ENCODE measurements around the gene ELMO1. TPM values are rescaled to one million over a fixed set of nuclear protein-coding genes. Genes with fewer than 3 reads are reported as not detected.

The ELMO1 gene
- total RNA-seq, 1 donor from 2014 or later, result 66.1 TPM

DNA sequence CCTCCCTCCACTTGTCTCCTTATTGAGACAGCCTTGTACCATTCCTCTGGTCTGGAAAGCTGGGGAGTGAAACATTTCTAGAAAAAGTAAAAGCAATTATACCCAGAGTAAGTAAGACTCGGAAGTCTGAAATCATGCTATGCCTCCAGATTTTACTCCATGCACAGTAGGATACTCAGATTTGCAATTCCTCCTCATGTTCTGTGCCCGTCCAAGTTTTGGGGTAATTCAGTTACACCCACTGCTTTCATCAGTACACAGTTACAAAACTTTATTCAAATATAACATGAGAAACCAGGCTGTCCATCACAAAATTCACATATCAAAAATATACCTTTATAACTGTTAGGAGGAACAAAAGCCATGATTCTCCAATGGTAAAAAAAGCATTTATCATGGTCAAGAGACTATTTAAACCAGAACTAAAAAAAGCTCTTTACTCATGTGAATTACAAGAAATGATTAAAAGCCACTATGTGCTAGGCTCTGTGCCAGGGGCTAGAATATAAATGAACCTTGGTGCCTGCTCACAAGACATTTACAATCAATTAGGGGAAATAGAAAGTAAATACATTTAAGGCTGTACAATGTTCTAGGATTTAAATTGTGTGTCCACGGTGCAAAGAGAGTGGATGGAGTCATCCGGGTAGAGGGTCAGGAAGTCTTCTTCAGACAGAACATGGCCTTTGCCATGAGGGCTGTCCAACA, 320.2 kb downstream of the ELMO1 start:
- Mint-ChIP-seq H3K27me3 (no peaks in the 10 kb centered on the region), H3K9me3 (ENCODE audit: low read depth) (peaks cover 10% of the 10 kb centered on the region), H3K27ac (no peak overlapping the region), H3K4me3 (ENCODE audit: low read depth) (no peak overlapping the region), H3K36me3 (ENCODE audit: insufficient read depth) (peaks cover 34% of the 10 kb centered on the region), H3K4me1 (ENCODE audit: low read depth) (no peaks in the 10 kb centered on the region)
- TF ChIP-seq, protein P1, sequence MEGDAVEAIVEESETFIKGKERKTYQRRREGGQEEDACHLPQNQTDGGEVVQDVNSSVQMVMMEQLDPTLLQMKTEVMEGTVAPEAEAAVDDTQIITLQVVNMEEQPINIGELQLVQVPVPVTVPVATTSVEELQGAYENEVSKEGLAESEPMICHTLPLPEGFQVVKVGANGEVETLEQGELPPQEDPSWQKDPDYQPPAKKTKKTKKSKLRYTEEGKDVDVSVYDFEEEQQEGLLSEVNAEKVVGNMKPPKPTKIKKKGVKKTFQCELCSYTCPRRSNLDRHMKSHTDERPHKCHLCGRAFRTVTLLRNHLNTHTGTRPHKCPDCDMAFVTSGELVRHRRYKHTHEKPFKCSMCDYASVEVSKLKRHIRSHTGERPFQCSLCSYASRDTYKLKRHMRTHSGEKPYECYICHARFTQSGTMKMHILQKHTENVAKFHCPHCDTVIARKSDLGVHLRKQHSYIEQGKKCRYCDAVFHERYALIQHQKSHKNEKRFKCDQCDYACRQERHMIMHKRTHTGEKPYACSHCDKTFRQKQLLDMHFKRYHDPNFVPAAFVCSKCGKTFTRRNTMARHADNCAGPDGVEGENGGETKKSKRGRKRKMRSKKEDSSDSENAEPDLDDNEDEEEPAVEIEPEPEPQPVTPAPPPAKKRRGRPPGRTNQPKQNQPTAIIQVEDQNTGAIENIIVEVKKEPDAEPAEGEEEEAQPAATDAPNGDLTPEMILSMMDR (IDR thresholded peaks at IDR 0.05; ENCODE audit: unreplicated experiment), result no peak
- no peak for DNase-seq (ENCODE audit: low spot score, unreplicated experiment)

DNA sequence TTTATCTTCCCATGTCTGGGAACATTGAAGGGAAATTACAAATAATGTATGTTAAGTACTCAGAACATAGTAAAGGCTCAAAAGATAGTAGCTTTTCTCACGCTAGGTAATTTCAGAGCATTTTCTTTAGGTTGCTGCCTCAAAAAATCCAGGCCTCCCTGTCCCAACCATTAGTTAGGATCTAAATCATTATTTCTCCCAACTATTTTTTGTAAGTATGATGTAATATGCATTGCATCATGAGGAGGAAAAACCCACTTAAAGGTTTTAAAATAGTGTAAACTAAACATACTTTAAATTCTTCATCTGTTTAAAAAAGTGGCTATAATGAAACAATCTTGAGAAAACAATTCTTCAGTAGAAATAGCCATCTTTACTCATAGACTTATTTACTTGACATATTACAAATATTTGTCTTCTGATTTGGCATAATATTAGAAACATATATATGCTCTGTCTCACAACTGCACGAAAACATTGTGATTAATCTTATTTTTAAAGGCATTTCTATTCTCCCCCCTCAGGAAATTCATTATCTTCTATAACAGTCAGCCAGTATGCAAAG, 329.3 kb downstream of the ELMO1 start:
- H3K27ac Mint-ChIP-seq, result no peak overlapping the region
- TF ChIP-seq, protein P1 (IDR thresholded peaks at IDR 0.05; ENCODE audit: unreplicated experiment), result no peak
- H3K4me1 Mint-ChIP-seq (ENCODE audit: low read depth), result peaks cover 22% of the 10 kb centered on the region
- DNase-seq (ENCODE audit: low spot score, unreplicated experiment), result no peak
- peaks cover 21% of the 10 kb centered on the region for H3K9me3 Mint-ChIP-seq (ENCODE audit: low read depth)
- no peaks in the 10 kb centered on the region for H3K27me3 Mint-ChIP-seq
- no peak overlapping the region for H3K4me3 Mint-ChIP-seq (ENCODE audit: low read depth)
- H3K36me3 Mint-ChIP-seq (ENCODE audit: insufficient read depth), result peaks cover 28% of the 10 kb centered on the region

DNA sequence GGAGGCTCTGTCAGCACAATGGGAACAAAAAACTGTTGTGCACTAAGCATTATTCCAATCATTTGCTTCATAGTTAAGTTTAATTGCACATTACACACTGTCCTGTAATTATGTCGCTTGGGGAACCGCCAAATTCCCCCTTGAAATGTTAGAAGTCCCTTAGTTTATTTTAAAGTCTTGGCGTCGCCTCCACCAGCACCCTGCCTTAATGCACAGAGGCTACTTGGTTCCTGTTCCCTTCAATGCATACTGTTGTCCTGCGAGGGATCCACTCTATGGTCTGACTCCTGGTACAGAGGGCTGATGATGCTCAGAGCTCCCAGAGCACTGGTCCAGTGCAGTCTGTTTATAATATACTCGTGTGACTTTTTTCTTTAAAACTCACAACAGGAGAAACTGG, 330.7 kb downstream of the ELMO1 start:
- peak overlapping the region; percentile 66 for H3K27ac Mint-ChIP-seq
- TF ChIP-seq, protein P1 (IDR thresholded peaks at IDR 0.05; ENCODE audit: unreplicated experiment), result no peak
- peaks cover 17% of the 10 kb centered on the region for H3K9me3 Mint-ChIP-seq (ENCODE audit: low read depth)
- no peaks in the 10 kb centered on the region for H3K27me3 Mint-ChIP-seq
- no peak overlapping the region for H3K4me3 Mint-ChIP-seq (ENCODE audit: low read depth)
- peaks cover 19% of the 10 kb centered on the region for H3K36me3 Mint-ChIP-seq (ENCODE audit: insufficient read depth)
- DNase-seq (ENCODE audit: low spot score, unreplicated experiment), result no peak
- peaks cover 20% of the 10 kb centered on the region for H3K4me1 Mint-ChIP-seq (ENCODE audit: low read depth)

DNA sequence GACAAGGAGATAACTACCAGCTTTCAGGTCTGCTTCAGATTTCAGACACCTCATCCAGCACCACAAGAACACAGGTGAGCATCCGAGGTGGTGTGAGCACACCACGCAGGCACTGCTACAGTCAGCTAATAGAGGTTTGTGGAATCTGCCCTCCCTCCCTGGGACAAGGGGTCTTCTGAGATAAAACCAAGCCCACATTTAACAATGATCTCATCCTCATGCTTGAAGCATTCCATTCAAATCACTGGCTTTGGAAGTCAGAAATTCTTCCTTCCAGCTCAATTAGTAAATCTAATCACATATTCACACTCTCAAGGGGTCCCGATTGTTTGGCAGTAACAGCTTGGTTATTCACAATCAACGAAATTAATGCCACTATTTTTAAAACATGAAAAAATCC, 331.4 kb downstream of the ELMO1 start:
- Mint-ChIP-seq H3K4me3 (ENCODE audit: low read depth) (no peak overlapping the region), H3K27ac (peak overlapping the region; percentile 21), H3K9me3 (ENCODE audit: low read depth) (peaks cover 13% of the 10 kb centered on the region), H3K27me3 (no peaks in the 10 kb centered on the region), H3K36me3 (ENCODE audit: insufficient read depth) (peaks cover 16% of the 10 kb centered on the region), H3K4me1 (ENCODE audit: low read depth) (peaks cover 18% of the 10 kb centered on the region)
- DNase-seq (ENCODE audit: low spot score, unreplicated experiment), result no peak
- TF ChIP-seq, protein P1 (IDR thresholded peaks at IDR 0.05; ENCODE audit: unreplicated experiment), result no peak

DNA sequence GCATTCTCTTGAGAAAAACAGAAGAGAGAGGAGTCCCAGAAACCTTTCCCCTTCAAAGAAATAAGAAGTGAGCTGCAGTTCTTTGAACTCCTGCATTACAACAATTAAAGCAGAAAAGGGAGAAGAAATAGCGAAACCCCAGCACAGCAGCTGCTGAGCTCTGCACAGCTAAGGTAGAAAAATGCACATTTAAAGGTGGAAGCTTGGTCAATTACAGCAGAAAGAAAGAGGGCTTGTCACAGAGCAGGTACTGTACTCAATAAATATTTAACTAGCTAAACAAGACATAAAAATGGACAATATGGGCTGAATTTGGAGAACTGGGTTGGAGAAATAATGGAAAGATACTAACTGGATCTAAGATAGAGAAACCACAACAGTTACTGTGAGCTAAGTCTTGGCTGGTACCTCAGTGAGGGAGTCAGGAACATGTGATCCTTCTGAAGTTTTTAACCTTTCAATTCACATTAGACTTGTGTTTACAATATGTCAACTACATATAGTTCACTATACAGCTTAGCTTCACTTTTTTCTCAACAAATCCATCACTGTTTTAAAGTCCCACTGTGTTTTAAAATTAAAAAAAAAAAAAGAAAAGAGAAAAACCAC, 332.5 kb downstream of the ELMO1 start:
- Mint-ChIP-seq H3K9me3 (ENCODE audit: low read depth) (peaks cover 3% of the 10 kb centered on the region), H3K36me3 (ENCODE audit: insufficient read depth) (peaks cover 8% of the 10 kb centered on the region), H3K27me3 (no peaks in the 10 kb centered on the region), H3K4me1 (ENCODE audit: low read depth) (peaks cover 18% of the 10 kb centered on the region), H3K4me3 (ENCODE audit: low read depth) (no peak overlapping the region), H3K27ac (no peak overlapping the region)
- TF ChIP-seq, protein P1 (IDR thresholded peaks at IDR 0.05; ENCODE audit: unreplicated experiment), result no peak
- no peak for DNase-seq (ENCODE audit: low spot score, unreplicated experiment)
